ENCODE measurements around the gene OR2W1. TPM values are rescaled to one million over a fixed set of nuclear protein-coding genes. Genes with fewer than 3 reads are reported as not detected.

Gene OR2W1
- total and polyA plus RNA-seq, 2 donors (not counting 1 experiment from before 2014, with no cell fraction given) = not detected

GRCh38 chr6:29019629-29020028, 25.3 kb downstream of the OR2W1 start:
- Histone ChIP-seq H3K27me3 (ENCODE audit: control insufficient read depth, insufficient read depth, low read length) (no peaks in the 10 kb centered on the region), H3K9me3 (ENCODE audit: control insufficient read depth, insufficient read depth, low read depth, low read length) (no peaks in the 10 kb centered on the region), H3K4me2 (ENCODE audit: extremely low read depth, insufficient read depth, low read length) (no peak overlapping the region), H3K4me3 (replicated peaks in 1 of 4; ENCODE audit: control extremely low read depth in 1 of 4, insufficient read depth in 1 of 4, low read depth in 3 of 4, low read length in 4 of 4) (no peak overlapping the region), H2AFZ (ENCODE audit: low read length) (no peak overlapping the region), H3K36me3 (ENCODE audit: control insufficient read depth, insufficient read depth, low read length) (no peaks in the 10 kb centered on the region), H3K27ac (ENCODE audit: insufficient read depth, low read length) (no peak overlapping the region), H4K20me1 (ENCODE audit: control insufficient read depth, extremely low read depth, insufficient read depth, low read length) (no peaks in the 10 kb centered on the region), H3K79me2 (ENCODE audit: control insufficient read depth, insufficient read depth, low read length) (no peaks in the 10 kb centered on the region), H3K4me1 (ENCODE audit: control insufficient read depth, extremely low read depth, insufficient read depth, low read length) (no peaks in the 10 kb centered on the region), H3K9ac (ENCODE audit: insufficient read depth, low read length) (no peak overlapping the region)
- no peak for DNase-seq (ENCODE audit: low read depth in 2 of 2)
- TF ChIP-seq CTCF (conservative IDR thresholded peaks at IDR 0.05 in 1 of 2, IDR thresholded peaks at IDR 0.05 in 1 of 2; ENCODE audit: low read depth in 1 of 2, low read length in 2 of 2) (no peak), EZH2 (IDR thresholded peaks at IDR 0.05; ENCODE audit: low read length, missing control alignments) (no peak)

GRCh38 chr6:29017428-29017802, 27.6 kb downstream of the OR2W1 start:
- no peak overlapping the region for H3K27ac ChIP-seq (ENCODE audit: insufficient read depth, low read length)
- H4K20me1 ChIP-seq (ENCODE audit: control insufficient read depth, extremely low read depth, insufficient read depth, low read length) = no peaks in the 10 kb centered on the region
- no peaks in the 10 kb centered on the region for H3K36me3 ChIP-seq (ENCODE audit: control insufficient read depth, insufficient read depth, low read length)
- TF ChIP-seq CTCF (conservative IDR thresholded peaks at IDR 0.05 in 1 of 2, IDR thresholded peaks at IDR 0.05 in 1 of 2; ENCODE audit: low read depth in 1 of 2, low read length in 2 of 2) (no peak), EZH2 (IDR thresholded peaks at IDR 0.05; ENCODE audit: low read length, missing control alignments) (no peak)
- no peaks in the 10 kb centered on the region for H3K4me1 ChIP-seq (ENCODE audit: control insufficient read depth, extremely low read depth, insufficient read depth, low read length)
- peak overlapping the region in 1 of 4 experiments; percentile 97 for H3K4me3 ChIP-seq (replicated peaks in 1 of 4; ENCODE audit: control extremely low read depth in 1 of 4, insufficient read depth in 1 of 4, low read depth in 3 of 4, low read length in 4 of 4)
- no peaks in the 10 kb centered on the region for H3K9me3 ChIP-seq (ENCODE audit: control insufficient read depth, insufficient read depth, low read depth, low read length)
- no peaks in the 10 kb centered on the region for H3K79me2 ChIP-seq (ENCODE audit: control insufficient read depth, insufficient read depth, low read length)
- no peak for DNase-seq (ENCODE audit: low read depth in 2 of 2)
- no peak overlapping the region for H3K4me2 ChIP-seq (ENCODE audit: extremely low read depth, insufficient read depth, low read length)
- no peak overlapping the region for H3K9ac ChIP-seq (ENCODE audit: insufficient read depth, low read length)
- no peak overlapping the region for H2AFZ ChIP-seq (ENCODE audit: low read length)
- H3K27me3 ChIP-seq (ENCODE audit: control insufficient read depth, insufficient read depth, low read length) = no peaks in the 10 kb centered on the region

GRCh38 chr6:29016559-29017427, 28.2 kb downstream of the OR2W1 start:
- Histone ChIP-seq H3K9ac (ENCODE audit: insufficient read depth, low read length) (no peak overlapping the region), H4K20me1 (ENCODE audit: control insufficient read depth, extremely low read depth, insufficient read depth, low read length) (no peaks in the 10 kb centered on the region), H2AFZ (ENCODE audit: low read length) (peak overlapping the region; percentile 87), H3K4me3 (replicated peaks in 1 of 4; ENCODE audit: control extremely low read depth in 1 of 4, insufficient read depth in 1 of 4, low read depth in 3 of 4, low read length in 4 of 4) (peak overlapping the region; percentile 54 to 97 (median 60)), H3K4me1 (ENCODE audit: control insufficient read depth, extremely low read depth, insufficient read depth, low read length) (no peaks in the 10 kb centered on the region), H3K9me3 (ENCODE audit: control insufficient read depth, insufficient read depth, low read depth, low read length) (no peaks in the 10 kb centered on the region), H3K4me2 (ENCODE audit: extremely low read depth, insufficient read depth, low read length) (peak overlapping the region; percentile 91), H3K79me2 (ENCODE audit: control insufficient read depth, insufficient read depth, low read length) (no peaks in the 10 kb centered on the region), H3K27me3 (ENCODE audit: control insufficient read depth, insufficient read depth, low read length) (no peaks in the 10 kb centered on the region), H3K36me3 (ENCODE audit: control insufficient read depth, insufficient read depth, low read length) (no peaks in the 10 kb centered on the region), H3K27ac (ENCODE audit: insufficient read depth, low read length) (no peak overlapping the region)
- TF ChIP-seq CTCF (conservative IDR thresholded peaks at IDR 0.05 in 1 of 2, IDR thresholded peaks at IDR 0.05 in 1 of 2; ENCODE audit: low read depth in 1 of 2, low read length in 2 of 2) (peak; percentile 92 to 93), EZH2 (IDR thresholded peaks at IDR 0.05; ENCODE audit: low read length, missing control alignments) (no peak)
- DNase-seq (ENCODE audit: low read depth in 2 of 2) = peak; percentile 66 to 82
